HG03520 (cell line): ENCODE data around the gene SRSF3.
"Not testable (repeated sequence)": the region's sequence is repeated elsewhere in the genome, so short reads cannot be mapped to it uniquely, and the experiment has no call there.

Experiments
- ATAC-seq: cut with Tn5 transposase; IDR thresholded peaks from one replicate; pipeline ENCODE4 v1.9.1; 2021; ENCODE audit warnings: mild to moderate bottlenecking, moderate library complexity; ENCODE audit not compliant: unreplicated experiment

The SRSF3 gene

DNA sequence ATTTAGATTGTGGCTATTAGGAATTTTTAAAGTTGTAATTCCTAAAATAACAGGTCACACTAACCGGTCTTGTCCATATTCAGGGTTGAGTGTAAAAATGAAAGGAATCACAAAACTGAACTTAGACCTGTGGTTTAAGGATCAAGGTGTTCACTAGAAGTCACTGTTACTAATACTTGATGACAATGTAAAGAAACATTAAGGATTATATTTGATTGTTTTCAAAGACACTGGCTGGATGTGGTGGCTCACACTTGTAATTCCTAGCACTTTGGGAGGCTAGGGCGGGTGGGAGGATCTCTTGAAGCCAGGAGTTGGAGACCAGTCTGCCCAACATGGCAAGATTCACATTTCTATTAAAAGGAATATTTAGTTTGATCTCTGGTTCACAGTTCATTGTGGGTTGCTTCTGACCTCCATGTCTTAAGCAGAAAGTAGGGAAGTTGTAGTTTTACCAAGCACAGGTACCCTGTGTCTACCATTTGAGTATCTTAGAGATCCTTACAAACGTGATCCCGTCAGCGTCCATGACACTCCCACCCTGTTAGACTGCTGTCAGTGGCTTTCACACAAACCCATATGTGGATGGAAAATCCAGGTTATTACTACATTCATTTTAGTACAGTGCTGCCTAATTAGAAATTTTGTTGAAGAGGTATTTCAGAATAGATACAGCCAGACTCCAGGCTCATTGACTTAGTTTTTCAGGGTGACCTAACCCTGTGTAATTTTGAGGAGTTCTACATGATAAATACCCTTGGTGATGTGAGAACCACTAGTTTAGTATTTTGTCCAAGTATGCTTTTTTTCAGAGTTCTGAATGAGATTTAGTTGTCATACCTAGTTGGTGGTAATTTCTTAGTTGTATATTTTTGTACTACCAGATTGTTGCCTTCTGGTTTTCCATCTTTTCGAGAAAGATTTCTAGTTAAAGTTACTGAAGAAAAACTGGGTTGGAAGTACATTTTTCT is 10.2 kb downstream of the SRSF3 start:
- ATAC-seq = no peak

DNA sequence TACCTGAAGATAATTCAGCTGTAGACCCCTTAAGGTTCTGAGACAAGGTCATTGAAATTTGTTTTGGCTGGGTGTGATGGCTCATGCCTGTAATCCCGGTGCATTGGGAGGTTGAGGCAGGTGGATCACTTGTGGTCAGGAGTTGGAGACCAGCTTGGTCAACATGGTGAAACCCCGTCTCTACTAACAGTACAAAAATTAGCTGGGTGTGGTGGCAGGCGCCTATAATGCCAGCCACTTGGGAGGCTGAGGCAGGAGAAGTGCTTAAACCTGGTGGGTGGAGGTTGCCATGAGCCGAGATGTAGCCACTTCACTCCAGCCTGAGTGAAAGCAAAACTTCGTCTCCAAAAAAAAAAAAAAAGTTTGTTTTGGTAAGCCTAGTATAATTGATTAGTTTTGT is 11.0 kb downstream of the SRSF3 start:
- no peak for ATAC-seq

- ATAC-seq = no peak
Measured at GRCh38 chr6:36605560-36606391, 11.6 kb downstream of the SRSF3 start.

DNA sequence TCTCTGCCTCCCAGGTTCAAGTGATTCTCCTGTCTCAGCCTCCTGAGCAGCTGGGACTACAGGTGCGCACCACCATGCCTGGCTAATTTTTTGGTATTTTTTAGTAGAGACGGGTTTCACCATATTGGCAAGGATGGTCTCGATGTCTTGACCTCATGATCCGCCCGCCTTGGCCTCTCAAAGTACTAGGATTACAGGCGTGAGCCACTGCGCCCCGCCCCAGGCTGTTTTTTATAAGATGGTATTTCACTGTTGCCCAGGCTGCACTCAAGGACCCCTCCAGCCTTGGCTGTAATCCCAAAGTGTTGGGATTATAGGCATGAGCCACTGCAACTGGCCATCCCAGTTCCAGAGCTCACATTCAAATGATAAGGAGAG is 13.1 kb downstream of the SRSF3 start:
- ATAC-seq = not testable (repeated sequence)

DNA sequence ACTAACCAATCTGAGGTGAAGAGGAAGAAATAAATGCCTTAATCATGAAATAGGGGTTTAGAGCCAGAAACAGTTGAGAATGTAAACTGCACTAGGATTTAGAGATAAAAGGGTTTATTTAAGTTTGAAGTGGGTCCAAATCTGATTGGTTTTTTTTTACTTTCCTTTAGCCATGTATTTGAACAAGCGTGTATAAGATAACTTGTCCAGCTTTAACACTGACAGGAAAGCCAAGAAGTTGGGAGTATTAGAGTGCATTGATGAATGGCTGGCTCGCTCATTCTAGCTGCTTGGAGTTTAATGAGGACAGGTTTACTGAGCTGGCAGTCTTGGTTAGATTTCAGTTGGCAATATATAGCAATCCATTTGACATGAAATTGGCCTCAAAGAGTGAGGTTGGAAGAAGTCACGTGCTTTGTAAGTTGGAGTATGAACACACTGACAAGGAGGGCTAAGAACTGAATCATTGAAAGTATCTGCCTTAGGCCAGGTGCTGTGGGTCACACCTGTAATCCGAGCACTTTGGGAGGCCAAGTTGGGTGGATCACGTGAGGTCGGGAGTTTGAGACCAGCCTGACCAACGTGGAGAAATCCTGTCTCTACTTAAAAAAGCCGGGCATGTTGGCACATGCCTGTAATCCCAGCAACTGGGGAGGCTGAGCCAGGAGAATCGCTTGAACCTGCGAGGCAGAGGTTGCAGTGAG is 13.7 kb downstream of the SRSF3 start:
- ATAC-seq = no peak

DNA sequence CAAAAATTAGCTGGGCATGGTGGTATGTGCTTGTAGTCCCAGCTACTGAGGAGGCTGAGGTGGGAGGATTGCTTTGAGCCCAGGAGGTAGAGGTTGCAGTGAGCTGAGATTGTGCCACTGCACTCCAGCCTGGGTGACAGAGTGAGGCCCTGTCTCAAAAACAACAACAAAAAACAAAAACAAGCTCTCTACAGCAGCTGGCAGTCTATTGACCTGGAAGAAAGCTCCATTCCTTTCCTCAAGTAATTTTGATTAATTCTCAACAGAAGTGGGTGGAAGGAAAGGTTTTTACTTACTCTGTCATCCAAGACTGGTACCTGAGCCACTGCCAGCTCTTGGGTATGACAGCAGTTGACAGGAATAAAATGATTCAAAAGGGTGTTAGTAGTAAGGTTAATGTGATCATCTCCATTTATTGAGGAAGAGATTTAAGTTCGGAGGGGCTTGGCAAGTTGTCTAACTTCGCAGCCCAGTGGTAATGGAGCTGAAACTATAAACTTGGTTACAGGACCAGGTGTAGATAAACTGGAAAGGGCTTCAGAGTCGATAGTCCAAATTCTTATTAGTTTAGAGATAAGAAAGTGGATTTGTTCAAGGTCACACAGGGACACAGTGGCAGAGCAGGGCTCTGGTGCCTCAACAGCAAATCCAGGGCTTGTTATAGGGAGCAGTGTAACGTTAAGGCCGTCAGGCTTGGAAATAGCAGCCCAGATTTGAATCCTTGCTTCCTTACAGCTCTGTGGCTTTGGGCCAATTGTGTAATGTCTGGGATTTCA is 14.8 kb downstream of the SRSF3 start:
- ATAC-seq = no peak

GRCh38 chr6:36609582-36609981 is 15.4 kb downstream of the SRSF3 start:
- ATAC-seq = no peak

GRCh38 chr6:36610041-36610955 is 16.1 kb downstream of the SRSF3 start:
- ATAC-seq = no peak

- no peak for ATAC-seq
Measured at GRCh38 chr6:36610956-36611336, 16.8 kb downstream of the SRSF3 start.

DNA sequence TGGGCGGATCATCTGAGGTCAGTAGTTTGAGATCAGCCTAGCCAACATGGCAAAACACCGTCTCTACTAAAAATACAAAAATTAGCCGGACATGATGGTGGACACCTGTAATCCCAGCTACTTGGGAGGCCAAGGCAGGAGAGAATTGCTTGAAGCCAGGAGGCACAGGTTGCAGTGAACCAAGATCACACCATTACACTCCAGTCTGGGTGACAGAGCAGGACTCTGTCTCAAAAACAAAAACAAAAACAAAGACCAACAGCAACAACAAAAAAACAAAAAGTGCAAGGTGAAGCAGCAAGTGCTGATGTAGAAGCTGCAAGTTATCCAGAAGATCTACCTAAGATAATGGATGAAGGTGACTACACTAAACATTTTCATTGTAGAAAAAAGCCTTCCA is 17.5 kb downstream of the SRSF3 start:
- not testable (repeated sequence) for ATAC-seq

DNA sequence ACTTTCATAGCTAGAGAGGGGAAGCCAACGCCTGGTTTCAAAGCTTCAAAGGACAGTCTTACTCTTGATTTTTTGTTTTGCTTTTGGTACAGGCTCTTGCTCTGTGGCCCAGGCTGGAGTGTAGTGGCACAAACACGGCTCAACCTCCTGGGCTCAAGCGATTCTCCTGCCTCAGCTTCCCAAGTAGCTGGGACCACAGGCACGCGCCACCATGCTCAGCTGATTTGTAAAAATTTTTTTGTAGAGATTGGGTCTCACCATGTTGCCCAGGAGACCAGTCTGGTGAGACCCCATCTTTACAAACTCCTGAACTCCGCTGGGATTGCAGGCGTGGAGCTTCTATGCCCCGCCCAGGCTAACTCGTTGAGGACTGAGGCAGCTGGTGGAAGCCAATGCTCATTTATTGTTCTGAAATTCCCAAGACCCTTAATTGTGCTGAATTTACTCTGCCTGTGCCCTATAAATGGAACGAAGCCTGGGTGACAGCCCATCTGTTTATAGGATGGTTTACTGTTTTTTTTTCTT is 18.0 kb downstream of the SRSF3 start:
- no peak for ATAC-seq

DNA sequence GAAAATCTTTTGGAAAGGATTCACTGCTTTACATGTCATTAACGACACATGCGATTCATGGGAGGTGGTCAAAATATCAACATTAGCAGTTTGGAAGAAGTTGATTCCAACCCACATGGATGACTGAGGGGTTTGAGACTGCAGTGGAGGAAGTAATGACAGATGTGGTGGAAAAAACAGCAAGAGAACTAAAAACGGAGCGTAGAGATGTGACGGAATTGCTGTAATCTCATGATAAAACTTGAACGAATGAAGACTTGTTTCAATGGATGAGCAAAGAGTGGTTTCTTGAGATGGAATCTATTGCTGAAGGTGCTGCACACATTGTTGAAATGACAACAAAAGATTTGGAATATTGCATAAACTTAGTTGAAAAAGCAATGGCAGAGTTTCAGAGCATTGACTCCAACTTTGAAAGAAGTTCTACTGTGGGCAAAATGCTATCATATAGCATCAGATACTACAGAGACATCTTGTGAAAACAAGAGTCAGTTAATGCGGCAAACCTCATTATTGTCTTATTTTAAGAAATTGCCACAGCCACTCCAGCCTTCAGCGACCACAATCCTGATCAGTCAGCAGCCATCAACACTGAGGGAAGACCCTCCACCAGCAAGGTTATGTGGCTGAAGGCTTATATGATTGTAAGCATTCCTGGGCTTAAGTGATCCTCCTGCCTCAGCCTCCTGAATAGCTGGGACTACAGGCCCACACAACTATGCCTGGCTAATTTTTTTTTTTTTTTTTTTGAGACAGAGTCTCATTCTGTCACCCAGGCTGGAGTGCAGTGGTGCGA is 19.2 kb downstream of the SRSF3 start:
- ATAC-seq = no peak

- no peak for ATAC-seq
Measured at GRCh38 chr6:36615018-36615761, 21.0 kb downstream of the SRSF3 start.

DNA sequence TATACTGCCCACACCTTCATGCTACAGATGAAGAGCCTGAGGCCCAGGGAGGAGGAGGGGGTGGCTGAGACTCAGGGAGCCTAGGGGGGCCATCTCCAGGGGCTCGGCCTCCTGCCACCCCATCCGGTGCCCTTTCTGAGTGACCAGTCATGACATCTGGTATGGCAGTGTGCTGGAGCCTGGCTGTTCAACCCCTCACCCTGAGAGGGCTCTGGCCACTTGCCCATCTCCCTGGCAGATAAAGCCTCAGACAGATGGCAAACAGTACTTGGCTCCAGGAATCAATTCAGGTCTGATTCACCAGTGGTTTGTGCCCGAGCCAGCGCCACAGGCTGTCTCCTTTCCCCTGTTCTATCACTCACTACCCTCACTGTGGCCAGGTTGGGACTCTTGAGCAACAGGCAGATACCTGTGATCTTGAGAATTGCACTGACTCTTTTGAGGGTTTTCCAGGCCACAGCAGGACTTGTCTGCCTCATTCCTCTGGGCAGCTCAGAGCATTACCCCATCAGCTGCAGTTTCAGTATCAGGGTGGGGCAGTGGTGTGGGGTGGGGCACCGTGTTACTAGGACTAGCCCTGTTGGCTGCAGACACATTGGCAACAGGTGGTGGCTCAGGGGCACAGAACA is 22.8 kb downstream of the SRSF3 start:
- no peak for ATAC-seq

GRCh38 chr6:36618366-36619355 is 24.5 kb downstream of the SRSF3 start:
- ATAC-seq = no peak

DNA sequence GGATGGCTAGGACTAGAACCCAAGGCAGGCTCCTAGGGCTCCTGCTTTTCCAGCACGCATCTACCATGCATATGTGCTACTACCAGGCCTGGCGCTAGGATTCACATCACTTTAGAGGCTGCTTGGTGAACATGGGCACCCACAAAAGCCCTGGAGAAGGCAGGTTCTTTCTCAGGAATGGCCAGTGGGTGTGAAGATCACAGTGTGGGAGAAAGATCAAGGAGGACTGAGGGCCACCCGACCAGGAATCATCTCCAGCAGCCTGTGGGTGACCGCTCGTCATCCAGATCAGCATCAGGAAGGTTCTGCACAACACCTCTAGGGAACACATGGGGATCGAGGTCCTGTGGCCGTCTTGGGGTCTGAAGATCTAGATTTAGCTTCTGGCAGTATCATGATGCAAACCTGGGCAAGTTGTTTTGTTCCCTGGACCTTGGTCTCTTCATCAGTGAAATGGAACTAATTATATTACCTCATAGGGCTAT is 27.3 kb downstream of the SRSF3 start:
- no peak for ATAC-seq
